ENCODE data around the gene THY1. TPM values are rescaled to one million over a fixed set of nuclear protein-coding genes. Genes with fewer than 3 reads are reported as not detected.

THY1 gene
- total and polyA plus RNA-seq, 7 donors: 5.3 to 214 (median 59.8) TPM

- Histone ChIP-seq H3K36me3 (no peaks in the 10 kb centered on the region), H3K27ac (peak overlapping the region in 1 of 4 donors; percentile 44), H3K9me3 (no peaks in the 10 kb centered on the region), H3K27me3 (no peaks in the 10 kb centered on the region), H3K4me3 (no peak overlapping the region), H3K4me1 (peaks cover 0 to 16% (median 12%) of the 10 kb centered on the region in 4 donors)
- TF ChIP-seq POLR2AphosphoS5 (IDR thresholded peaks at IDR 0.05) (no peak), POLR2A (IDR thresholded peaks at IDR 0.05) (no peak), CTCF (IDR thresholded peaks at IDR 0.05) (no peak), EP300 (IDR thresholded peaks at IDR 0.05) (no peak)
- intact Hi-C loops (cut with DNase I): no loop called here
- 74 to 79% methylated on average over 3 of the region's 3 CpGs for WGBS, 2 donors
- no peak for DNase-seq
Measured at GRCh38 chr11:119469506-119469905, 46.5 kb upstream of the THY1 start.

- 49 to 74% methylated on average over 2 of the region's 2 CpGs for WGBS, 2 donors
- Histone ChIP-seq H3K27me3 (no peaks in the 10 kb centered on the region), H3K27ac (no peak overlapping the region), H3K9me3 (no peaks in the 10 kb centered on the region), H3K4me1 (peaks cover 0 to 16% (median 12%) of the 10 kb centered on the region in 4 donors), H3K4me3 (no peak overlapping the region), H3K36me3 (no peaks in the 10 kb centered on the region)
- TF ChIP-seq EP300 (IDR thresholded peaks at IDR 0.05): no peak
- no peak for TF ChIP-seq CTCF (IDR thresholded peaks at IDR 0.05)
- TF ChIP-seq POLR2A (IDR thresholded peaks at IDR 0.05): no peak
- no peak for TF ChIP-seq POLR2AphosphoS5 (IDR thresholded peaks at IDR 0.05)
- DNase-seq: no peak
- intact Hi-C loops (cut with DNase I): no loop called here
Measured at GRCh38 chr11:119468511-119468910, 45.5 kb upstream of the THY1 start.

- Histone ChIP-seq H3K9me3 (no peaks in the 10 kb centered on the region), H3K4me1 (peaks cover 0 to 8% (median 3%) of the 10 kb centered on the region in 4 donors), H3K27me3 (no peaks in the 10 kb centered on the region), H3K36me3 (no peaks in the 10 kb centered on the region), H3K27ac (peak overlapping the region in 2 of 4 donors; percentile 1 to 34), H3K4me3 (no peak overlapping the region)
- WGBS, 2 donors: 21 to 47% methylated on average over 4 of the region's 4 CpGs
- TF ChIP-seq POLR2AphosphoS5 (IDR thresholded peaks at IDR 0.05) (no peak), CTCF (IDR thresholded peaks at IDR 0.05) (no peak), EP300 (IDR thresholded peaks at IDR 0.05) (no peak), POLR2A (IDR thresholded peaks at IDR 0.05) (no peak)
- no peak for DNase-seq
- intact Hi-C loops (cut with DNase I): no loop called here
Measured at GRCh38 chr11:119461229-119461963, 38.4 kb upstream of the THY1 start.

GRCh38 chr11:119460582-119460981 is 37.6 kb upstream of the THY1 start:
- DNase-seq: no peak
- Histone ChIP-seq H3K27ac (peak overlapping the region in 1 of 4 donors; percentile 34), H3K9me3 (no peaks in the 10 kb centered on the region), H3K4me1 (peaks cover 0 to 8% (median 3%) of the 10 kb centered on the region in 4 donors), H3K4me3 (no peak overlapping the region), H3K36me3 (no peaks in the 10 kb centered on the region), H3K27me3 (no peaks in the 10 kb centered on the region)
- intact Hi-C loops (cut with DNase I): no loop called here
- WGBS, 2 donors: 42 to 64% methylated on average over 4 of the region's 4 CpGs
- TF ChIP-seq CTCF (IDR thresholded peaks at IDR 0.05) (no peak), EP300 (IDR thresholded peaks at IDR 0.05) (no peak), POLR2A (IDR thresholded peaks at IDR 0.05) (no peak), POLR2AphosphoS5 (IDR thresholded peaks at IDR 0.05) (no peak)

All from sigmoid colon (tissue), 7 donors.